Muscle of leg (tissue), 11 donors: ENCODE data around the gene PAK2. TPM values are rescaled to one million over a fixed set of nuclear protein-coding genes. Genes with fewer than 3 reads are reported as not detected.
"Not testable (repeated sequence)": the region's sequence is repeated elsewhere in the genome, so short reads cannot be mapped to it uniquely, and the experiment has no call there.

Experiments used
- DNase-seq: peaks from one replicate; pipeline ENCODE4 v3.0.0; 2013
- H3K27ac ChIP-seq: one replicate; pipeline ENCODE4 v1.5.1; 2013; ENCODE audit warnings: mild to moderate bottlenecking, low read length, control low read depth
- H3K27me3 ChIP-seq: one replicate; pipeline ENCODE4 v1.6.1; 2013; ENCODE audit warnings: low read length; ENCODE audit not compliant: control insufficient read depth, insufficient read depth
- H3K36me3 ChIP-seq: one replicate; pipeline ENCODE4 v1.6.1; 2013; ENCODE audit warnings: low read length; ENCODE audit not compliant: control insufficient read depth, insufficient read depth
- H3K4me1 ChIP-seq: one replicate; pipeline ENCODE4 v1.6.1; 2013; ENCODE audit warnings: low read length; ENCODE audit not compliant: control insufficient read depth, insufficient read depth
- H3K4me3 ChIP-seq: one replicate; pipeline ENCODE4 v1.5.1; 2013; ENCODE audit warnings: low read length, control low read depth
- H3K9me3 ChIP-seq: replicated peaks from 2 replicates; pipeline ENCODE4 v1.6.1; 2013; ENCODE audit warnings: low read depth, low read length; ENCODE audit not compliant: control insufficient read depth
- WGBS: methylation state at CpG from one replicate; pipeline ENCODE4 v1.1.5; 2013; ENCODE audit warnings: missing lambda C conversion rate; ENCODE audit not compliant: insufficient coverage; 5-methylcytosine and 5-hydroxymethylcytosine counted together
- polyA plus RNA-seq, 8 donors: library from polyadenylated mRNA; unstranded; fragments of 120-200 nt; gene quantifications; one replicate each; pipeline versions ENCODE4 v1.2.1 to v1.2.3, GENCODE V29; 2013; ENCODE audit warnings: inconsistent platforms in 1 of 8, low replicate concordance in 1 of 8; ENCODE audit not compliant: insufficient read length in 8 of 8, insufficient read depth in 1 of 8
- total RNA-seq: library from RNA; stranded (reverse); fragments of 120-200 nt; gene quantifications from one replicate; pipeline ENCODE4 v1.2.4, GENCODE V29; 2013

The PAK2 gene
- total and polyA plus RNA-seq, 9 donors: 23.7 to 63.9 (median 51.1) TPM

GRCh38 chr3:196867507-196868296 lies 128.0 kb downstream of the PAK2 start, which contains the start of gene SENP5:
SENP5 (plus strand) TSS chr3:196867920; CDS start chr3:196885182, 17,262 bp downstream.
- Histone ChIP-seq H3K27ac (peak within 1 kb of the TSS; percentile 99), H3K4me3 (peak within 1 kb of the TSS; percentile 85), H3K27me3 (no peaks in the 10 kb centered on the region), H3K4me1 (peaks cover 10% of the 10 kb centered on the region), H3K9me3 (peaks cover 2% of the 10 kb centered on the region), H3K36me3 (peaks cover 7% of the 10 kb centered on the region)
- DNase-seq: peak; percentile 97
- whole genome bisulfite sequencing: under 1% methylated on average over 93 of the region's 93 CpGs

- peak overlapping the region; percentile 88 for H3K27ac ChIP-seq
- H3K27me3 ChIP-seq: no peaks in the 10 kb centered on the region
- peaks cover 7% of the 10 kb centered on the region for H3K36me3 ChIP-seq
- peak overlapping the region; percentile 85 for H3K4me3 ChIP-seq
- H3K9me3 ChIP-seq: no peaks in the 10 kb centered on the region
- under 1% methylated on average over 24 of the region's 29 CpGs for WGBS
- peaks cover 10% of the 10 kb centered on the region for H3K4me1 ChIP-seq
- peak; percentile 32 for DNase-seq
Observed at GRCh38 chr3:196868297-196868661, 128.6 kb downstream of the PAK2 start.

- Histone ChIP-seq H3K9me3 (no peaks in the 10 kb centered on the region), H3K4me3 (no peak overlapping the region), H3K36me3 (peaks cover 7% of the 10 kb centered on the region), H3K4me1 (peaks cover 7% of the 10 kb centered on the region), H3K27ac (no peak overlapping the region), H3K27me3 (no peaks in the 10 kb centered on the region)
- no peak for DNase-seq
- WGBS: 75% methylated on average over 1 of the region's 4 CpGs
Observed at GRCh38 chr3:196872316-196872715, 132.7 kb downstream of the PAK2 start.

- H3K4me3 ChIP-seq, H3K27ac ChIP-seq, H3K36me3 ChIP-seq, H3K27me3 ChIP-seq, DNase-seq, H3K9me3 ChIP-seq, H3K4me1 ChIP-seq: not testable (repeated sequence)
- WGBS: 92% methylated on average over 4 of the region's 7 CpGs
Observed at GRCh38 chr3:196874511-196875094, 134.9 kb downstream of the PAK2 start.

- no peak for DNase-seq
- H3K27me3 ChIP-seq: no peaks in the 10 kb centered on the region
- no peaks in the 10 kb centered on the region for H3K9me3 ChIP-seq
- no peak overlapping the region for H3K4me3 ChIP-seq
- peaks cover 4% of the 10 kb centered on the region for H3K36me3 ChIP-seq
- H3K4me1 ChIP-seq: no peaks in the 10 kb centered on the region
- no peak overlapping the region for H3K27ac ChIP-seq
- 94% methylated on average over 2 of the region's 2 CpGs for WGBS
Observed at GRCh38 chr3:196875258-196875657, 135.6 kb downstream of the PAK2 start.

Other genes starting within 250 kb of the PAK2 start
- 11.9 TPM for gene RNF168, start 236.1 kb upstream of the PAK2 start, total RNA-seq
- 10 to 100 TPM in 2 of 8 donors, 1 to 10 TPM in 6; 7.3 to 11.7 (median 9.7) TPM for gene RNF168, start 236.1 kb upstream of the PAK2 start, polyA plus RNA-seq
- gene SMCO1, start 224.5 kb upstream of the PAK2 start, total RNA-seq: 1.6 TPM
- 1 to 10 TPM; 1.2 to 4.1 (median 1.8) TPM for gene SMCO1, start 224.5 kb upstream of the PAK2 start, polyA plus RNA-seq
- 6.8 TPM for gene WDR53, start 171.3 kb upstream of the PAK2 start, total RNA-seq
- 10 to 100 TPM in 6 of 8 donors, 1 to 10 TPM in 2; 8.9 to 13.3 (median 10.3) TPM for gene WDR53, start 171.3 kb upstream of the PAK2 start, polyA plus RNA-seq
- gene FBXO45, start 171.2 kb upstream of the PAK2 start, total RNA-seq: 10.5 TPM
- 10 to 100 TPM; 11.0 to 15.9 (median 13.5) TPM for gene FBXO45, start 171.2 kb upstream of the PAK2 start, polyA plus RNA-seq
- 2.8 TPM for gene NRROS, start 100.2 kb upstream of the PAK2 start, total RNA-seq
- gene NRROS, start 100.2 kb upstream of the PAK2 start, polyA plus RNA-seq: 1 to 10 TPM; 4.2 to 6.1 (median 5.2) TPM
- gene CEP19, start 27.6 kb upstream of the PAK2 start, total RNA-seq: 1.8 TPM
- gene CEP19, start 27.6 kb upstream of the PAK2 start, polyA plus RNA-seq: 1 to 10 TPM; 1.4 to 2.6 (median 2.2) TPM
- gene PIGX, start 27.5 kb upstream of the PAK2 start, total RNA-seq: 19.2 TPM
- 10 to 100 TPM; 14.7 to 22.0 (median 17.4) TPM for gene PIGX, start 27.5 kb upstream of the PAK2 start, polyA plus RNA-seq
- 27.7 TPM for gene SENP5, start 128.1 kb downstream of the PAK2 start, total RNA-seq
- gene SENP5, start 128.1 kb downstream of the PAK2 start, polyA plus RNA-seq: 10 to 100 TPM; 13.6 to 22.9 (median 17.6) TPM
- gene NCBP2, start 202.7 kb downstream of the PAK2 start, total RNA-seq: 50.7 TPM
- 10 to 100 TPM; 66.7 to 87.2 (median 75.2) TPM for gene NCBP2, start 202.7 kb downstream of the PAK2 start, polyA plus RNA-seq
- gene PIGZ, start 229.0 kb downstream of the PAK2 start, total RNA-seq: 0.84 TPM
- gene PIGZ, start 229.0 kb downstream of the PAK2 start, polyA plus RNA-seq: 1 to 10 TPM in 3 of 8 donors, under 1 TPM in 5; 0.55 to 3.4 (median 0.85) TPM